Measurements from ENCODE around the gene ETDA. TPM values are rescaled to one million over a fixed set of nuclear protein-coding genes. Genes with fewer than 3 reads are reported as not detected.

ETDA gene
- polyA plus RNA-seq, 6 donors from 2014 or later: not detected

- ATAC-seq (ENCODE audit: low read depth in 2 of 2): peak; percentile 98 to 99
- peak overlapping the region; percentile 62 to 95 (median 85) for H3K27ac Mint-ChIP-seq
- peak; percentile 38 for DNase-seq
- H3K4me3 Mint-ChIP-seq: peak overlapping the region; percentile 81 to 95 (median 92)
- peaks cover 4 to 21% of the 10 kb centered on the region in 2 donors for H3K36me3 Mint-ChIP-seq
- H3K27me3 Mint-ChIP-seq: no peaks in the 10 kb centered on the region
- H3K9me3 Mint-ChIP-seq: peaks cover 2 to 6% (median 3%) of the 10 kb centered on the region in 7 donors
- peaks cover 4 to 20% (median 9%) of the 10 kb centered on the region in 3 donors for H3K4me1 Mint-ChIP-seq
These were observed 43.5 kb downstream of the ETDA start for GRCh38 chrX:135295238-135295943.

- Mint-ChIP-seq H3K4me1 (peaks cover 4 to 20% (median 10%) of the 10 kb centered on the region in 3 donors), H3K4me3 (peak overlapping the region; percentile 81 to 95 (median 92)), H3K36me3 (peaks cover 4 to 18% of the 10 kb centered on the region in 2 donors), H3K27ac (peak overlapping the region in 4 of 6 donors; percentile 62 to 88 (median 82)), H3K27me3 (no peaks in the 10 kb centered on the region), H3K9me3 (peaks cover 0 to 5% (median 2%) of the 10 kb centered on the region in 7 donors)
- ATAC-seq (ENCODE audit: low read depth in 2 of 2): peak; percentile 46 to 48
- DNase-seq: no peak
These were observed 44.1 kb downstream of the ETDA start for GRCh38 chrX:135295944-135296305.

GRCh38 chrX:135302269-135302873 is 50.5 kb downstream of the ETDA start:
- Mint-ChIP-seq H3K4me1 (peaks cover 0 to 22% (median 7%) of the 10 kb centered on the region in 3 donors), H3K9me3 (peaks cover 0 to 2% (median 0%) of the 10 kb centered on the region in 7 donors), H3K27me3 (no peaks in the 10 kb centered on the region), H3K4me3 (no peak overlapping the region), H3K36me3 (no peaks in the 10 kb centered on the region), H3K27ac (no peak overlapping the region)
- ATAC-seq (ENCODE audit: low read depth in 2 of 2) (no peak), DNase-seq (no peak)

Other genes starting within 250 kb of the ETDA start
- gene RTL8B, start 229.5 kb upstream of the ETDA start, polyA plus RNA-seq (ENCODE audit: low read depth in 6 of 6): not detected
- 10 to 100 TPM; 14.9 to 23.3 (median 17.8) TPM for gene RTL8C, start 219.7 kb upstream of the ETDA start, polyA plus RNA-seq (ENCODE audit: low read depth in 6 of 6)
- 10 to 100 TPM in 5 of 6 donors, 1 to 10 TPM in 1; 5.5 to 24.6 (median 20.5) TPM for gene RTL8A, start 199.9 kb upstream of the ETDA start, polyA plus RNA-seq (ENCODE audit: low read depth in 6 of 6)
- under 1 TPM in 5 of 6 donors, not detected in 1; 0.09 to 0.39 (median 0.14) TPM for gene SMIM10L2B, start 153.3 kb upstream of the ETDA start, polyA plus RNA-seq (ENCODE audit: low read depth in 6 of 6)
- gene ETDB, start 131.5 kb upstream of the ETDA start, polyA plus RNA-seq (ENCODE audit: low read depth in 6 of 6): not detected
- not detected for gene CT55, start 80.7 kb upstream of the ETDA start, polyA plus RNA-seq (ENCODE audit: low read depth in 6 of 6)
- gene ETDC, start 57.4 kb downstream of the ETDA start, polyA plus RNA-seq (ENCODE audit: low read depth in 6 of 6): not detected
- gene ZNF75D, start 92.0 kb downstream of the ETDA start, polyA plus RNA-seq (ENCODE audit: low read depth in 6 of 6): 10 to 100 TPM in 1 of 6 donors, 1 to 10 TPM in 5; 2.2 to 11.7 (median 6.8) TPM
- gene ZNF449, start 92.7 kb downstream of the ETDA start, polyA plus RNA-seq (ENCODE audit: low read depth in 6 of 6): 1 to 10 TPM in 5 of 6 donors, under 1 TPM in 1; 0.82 to 4.1 (median 1.7) TPM
- gene SMIM10L2A, start 169.9 kb downstream of the ETDA start, polyA plus RNA-seq (ENCODE audit: low read depth in 6 of 6): under 1 TPM in 1 of 6 donors, not detected in 5; 0.17 TPM